Activated B cell treated with CpG ODN at 0.5 μM for 24 hours (primary cell): ENCODE data around the gene ARHGAP10. TPM values are rescaled to one million over a fixed set of nuclear protein-coding genes. Genes with fewer than 3 reads are reported as not detected.

Source experiments
- ATAC-seq: fragments of 200-7000 bp; cut with Tn5 transposase; one replicate; pipeline ENCODE4 v1.10.0; 2021; ENCODE audit warnings: low read depth, mild to moderate bottlenecking, moderate library complexity
- CTCF ChIA-PET: fragments of 350-600 bp; sonication (Branson Sonifier 250); formaldehyde crosslinking; loops from one replicate; lab custom pipeline; 2021; ENCODE audit warnings: antibody characterized with exemption; lab: Charles Lee
- POLR2A ChIA-PET: fragments of 350-600 bp; sonication (Branson Sonifier 250); formaldehyde crosslinking; loops from one replicate; lab custom pipeline; 2021; ENCODE audit warnings: antibody characterized with exemption; lab: Charles Lee
- DNase-seq: peaks from one replicate; pipeline ENCODE4 v3.0.0; 2022
- H3K27ac Mint-ChIP-seq: one replicate; pipeline ENCODE4 v1.8.0; 2020; ENCODE audit warnings: mixed read lengths
- H3K27me3 Mint-ChIP-seq: one replicate; pipeline ENCODE4 v1.8.0; 2021; ENCODE audit warnings: mixed read lengths
- H3K36me3 Mint-ChIP-seq: one replicate; pipeline ENCODE4 v1.8.0; 2021; ENCODE audit warnings: low read depth, mixed read lengths
- H3K4me1 Mint-ChIP-seq: one replicate; pipeline ENCODE4 v1.8.0; 2021; ENCODE audit warnings: mixed read lengths
- H3K4me3 Mint-ChIP-seq: one replicate; pipeline ENCODE4 v1.8.0; 2020; ENCODE audit warnings: mild to moderate bottlenecking, mixed read lengths
- H3K9me3 Mint-ChIP-seq: one replicate; pipeline ENCODE4 v1.8.0; 2020; ENCODE audit warnings: mixed read lengths
- CTCF ChIP-seq: fragments of 200-600 bp; IDR thresholded peaks from one replicate; pipeline ENCODE4 v1.8.0; 2022; ENCODE audit warnings: antibody characterized with exemption, mild to moderate bottlenecking
- intact Hi-C: fragments of 100-400 bp; cut with micrococcal nuclease; formaldehyde crosslinking; loops from one replicate; pipeline ENCODE4 v1.15.1; 2024
- total RNA-seq: library from RNA; stranded (reverse); gene quantifications from 2 replicates; pipeline ENCODE4 v1.2.3, GENCODE V29; 2022

ARHGAP10 gene
- total RNA-seq, 1 donor from 2014 or later: 0.60 TPM

GRCh38 chr4:148067301-148067916 lies 335.5 kb downstream of the ARHGAP10 start:
- no peaks in the 10 kb centered on the region for H3K9me3 Mint-ChIP-seq
- CTCF ChIA-PET: no interaction called here

GRCh38 chr4:148068065-148068911 lies 336.4 kb downstream of the ARHGAP10 start:
- ChIA-PET POLR2A (no interaction called here), CTCF (no interaction called here)
- TF ChIP-seq CTCF: no peak
- intact Hi-C loops: no loop called here
- Mint-ChIP-seq H3K4me1 (no peaks in the 10 kb centered on the region), H3K9me3 (no peaks in the 10 kb centered on the region), H3K4me3 (no peak overlapping the region), H3K27me3 (no peaks in the 10 kb centered on the region), H3K36me3 (no peaks in the 10 kb centered on the region), H3K27ac (no peak overlapping the region)
- DNase-seq (no peak), ATAC-seq (no peak)

More at GRCh38 chr4:148067301-148067916, 335.5 kb downstream of the ARHGAP10 start:
- no peak overlapping the region for H3K27ac Mint-ChIP-seq
- H3K36me3 Mint-ChIP-seq: no peaks in the 10 kb centered on the region
- ATAC-seq: no peak
- no peak overlapping the region for H3K4me3 Mint-ChIP-seq
- DNase-seq: no peak
- H3K27me3 Mint-ChIP-seq: no peaks in the 10 kb centered on the region
- no peak for TF ChIP-seq CTCF
- POLR2A ChIA-PET: no interaction called here
- intact Hi-C loops: no loop called here
- no peaks in the 10 kb centered on the region for H3K4me1 Mint-ChIP-seq

- H3K36me3 Mint-ChIP-seq: no peaks in the 10 kb centered on the region
- POLR2A ChIA-PET: no interaction called here
- CTCF ChIA-PET: no interaction called here
- no peak for DNase-seq
- intact Hi-C loops: no loop called here
- no peaks in the 10 kb centered on the region for H3K4me1 Mint-ChIP-seq
- no peaks in the 10 kb centered on the region for H3K27me3 Mint-ChIP-seq
- no peak overlapping the region for H3K4me3 Mint-ChIP-seq
- no peak for ATAC-seq
- no peak overlapping the region for H3K27ac Mint-ChIP-seq
- peaks cover 3% of the 10 kb centered on the region for H3K9me3 Mint-ChIP-seq
- no peak for TF ChIP-seq CTCF
Measured at GRCh38 chr4:148069086-148069894, 337.4 kb downstream of the ARHGAP10 start.

- intact Hi-C loops: no loop called here
- TF ChIP-seq CTCF: no peak
- Mint-ChIP-seq H3K36me3 (no peaks in the 10 kb centered on the region), H3K4me1 (no peaks in the 10 kb centered on the region), H3K27ac (no peak overlapping the region), H3K4me3 (no peak overlapping the region), H3K9me3 (peaks cover 6% of the 10 kb centered on the region), H3K27me3 (no peaks in the 10 kb centered on the region)
- ATAC-seq (no peak), DNase-seq (no peak)
- CTCF ChIA-PET: no interaction called here
- POLR2A ChIA-PET: no interaction called here
Measured at GRCh38 chr4:148069895-148070178, 337.9 kb downstream of the ARHGAP10 start.

GRCh38 chr4:148071009-148071408 lies 339.1 kb downstream of the ARHGAP10 start:
- no peaks in the 10 kb centered on the region for H3K4me1 Mint-ChIP-seq
- peaks cover 13% of the 10 kb centered on the region for H3K9me3 Mint-ChIP-seq
- DNase-seq (no peak), ATAC-seq (no peak)
- H3K27me3 Mint-ChIP-seq: no peaks in the 10 kb centered on the region
- H3K4me3 Mint-ChIP-seq: no peak overlapping the region
- TF ChIP-seq CTCF: no peak
- no peak overlapping the region for H3K27ac Mint-ChIP-seq
- ChIA-PET CTCF (no interaction called here), POLR2A (no interaction called here)
- intact Hi-C loops: no loop called here
- peaks cover 2% of the 10 kb centered on the region for H3K36me3 Mint-ChIP-seq
